RPMI7951 (cell line): ENCODE results near the gene TLE2. TPM values are rescaled to one million over a fixed set of nuclear protein-coding genes. Genes with fewer than 3 reads are reported as not detected.
"Not testable (repeated sequence)": the region's sequence is repeated elsewhere in the genome, so short reads cannot be mapped to it uniquely, and the experiment has no call there.

Source experiments
- DNase-seq: peaks from one replicate; pipeline ENCODE4 v3.0.0-alpha.2; 2012; ENCODE audit warnings: low read depth
- total RNA-seq: library from RNA; depleted of rRNA; stranded (reverse); fragments of >200 nt; shearing (Covaris generic); gene quantifications from 2 replicates; pipeline ENCODE4 v1.2.3, GENCODE V29; 2014

TLE2 gene
- total RNA-seq, 1 experiment from 2014 or later = not detected

DNA sequence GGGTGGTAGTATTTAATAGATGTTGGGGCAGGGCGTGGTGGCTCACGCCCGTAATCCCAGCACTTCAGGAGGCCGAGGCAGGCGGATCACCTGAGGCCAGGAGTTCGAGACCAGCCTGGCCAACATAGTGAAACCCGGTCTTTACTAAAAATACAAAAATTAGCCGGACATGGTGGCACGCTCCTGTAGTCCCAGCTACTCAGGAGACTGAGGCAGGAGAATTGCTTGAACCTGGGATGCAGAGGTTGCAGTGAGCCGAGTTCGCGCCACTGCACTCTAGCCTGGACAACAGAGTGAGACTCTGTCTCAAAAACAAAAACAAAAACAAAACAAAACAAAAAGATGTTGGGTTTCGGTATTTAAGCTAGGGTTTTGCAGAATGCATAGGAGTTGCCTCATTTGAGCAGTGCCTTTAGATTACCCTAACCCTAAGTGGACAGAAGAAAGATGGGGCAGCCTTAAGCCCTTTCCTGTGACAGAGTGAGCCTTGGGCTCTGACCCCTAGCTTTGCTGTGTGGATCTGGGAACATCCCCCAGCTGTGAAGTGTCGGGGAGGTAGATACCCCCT lies 8.0 kb upstream of the TLE2 start:
- not testable (repeated sequence) for DNase-seq

DNA sequence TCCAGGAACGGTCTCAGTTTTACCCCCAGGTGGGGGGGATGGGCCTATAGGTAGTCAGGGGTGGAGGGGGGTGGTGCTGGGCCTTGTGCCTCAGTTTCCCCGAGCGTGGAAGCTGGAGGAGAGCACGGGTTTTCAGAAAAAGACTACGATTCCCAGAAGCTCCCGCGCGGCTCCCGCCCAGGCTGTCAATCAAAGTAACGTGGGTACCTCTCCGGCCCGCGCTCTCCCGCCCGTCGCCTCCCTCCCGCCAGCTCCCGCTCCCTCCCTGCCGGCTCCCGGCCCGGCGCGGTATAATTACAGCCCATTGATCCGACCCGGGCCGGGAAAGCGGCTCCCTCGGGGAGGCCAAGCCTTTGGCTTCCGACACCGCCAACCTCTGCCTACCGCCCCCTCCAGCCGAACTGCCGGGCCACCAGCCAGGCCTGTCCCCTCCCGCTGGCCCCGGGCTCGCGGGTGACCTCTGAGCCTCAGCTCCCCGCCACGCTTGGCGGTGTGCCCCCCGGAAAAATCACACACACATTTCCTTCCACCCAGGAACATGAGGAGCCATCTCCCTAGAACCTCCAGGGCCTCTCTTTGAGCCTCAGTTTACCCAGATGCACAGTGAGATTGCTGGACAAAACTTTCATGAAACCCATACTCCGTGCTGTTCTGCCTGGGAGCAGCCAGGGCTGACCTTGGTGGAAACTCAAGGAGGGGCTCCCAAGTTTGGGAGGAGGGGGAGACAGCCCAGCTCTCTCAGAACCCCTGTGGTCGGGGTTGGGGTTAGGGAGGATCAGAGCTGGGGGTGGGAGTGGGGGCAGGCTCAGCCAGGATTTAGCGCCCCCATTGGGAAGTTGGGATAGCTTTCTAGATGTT lies 7.3 kb upstream of the TLE2 start:
- peak; percentile 90 for DNase-seq

- DNase-seq = peak; percentile 99
Observed at GRCh38 chr19:3035542-3036118, 6.5 kb upstream of the TLE2 start.

DNA sequence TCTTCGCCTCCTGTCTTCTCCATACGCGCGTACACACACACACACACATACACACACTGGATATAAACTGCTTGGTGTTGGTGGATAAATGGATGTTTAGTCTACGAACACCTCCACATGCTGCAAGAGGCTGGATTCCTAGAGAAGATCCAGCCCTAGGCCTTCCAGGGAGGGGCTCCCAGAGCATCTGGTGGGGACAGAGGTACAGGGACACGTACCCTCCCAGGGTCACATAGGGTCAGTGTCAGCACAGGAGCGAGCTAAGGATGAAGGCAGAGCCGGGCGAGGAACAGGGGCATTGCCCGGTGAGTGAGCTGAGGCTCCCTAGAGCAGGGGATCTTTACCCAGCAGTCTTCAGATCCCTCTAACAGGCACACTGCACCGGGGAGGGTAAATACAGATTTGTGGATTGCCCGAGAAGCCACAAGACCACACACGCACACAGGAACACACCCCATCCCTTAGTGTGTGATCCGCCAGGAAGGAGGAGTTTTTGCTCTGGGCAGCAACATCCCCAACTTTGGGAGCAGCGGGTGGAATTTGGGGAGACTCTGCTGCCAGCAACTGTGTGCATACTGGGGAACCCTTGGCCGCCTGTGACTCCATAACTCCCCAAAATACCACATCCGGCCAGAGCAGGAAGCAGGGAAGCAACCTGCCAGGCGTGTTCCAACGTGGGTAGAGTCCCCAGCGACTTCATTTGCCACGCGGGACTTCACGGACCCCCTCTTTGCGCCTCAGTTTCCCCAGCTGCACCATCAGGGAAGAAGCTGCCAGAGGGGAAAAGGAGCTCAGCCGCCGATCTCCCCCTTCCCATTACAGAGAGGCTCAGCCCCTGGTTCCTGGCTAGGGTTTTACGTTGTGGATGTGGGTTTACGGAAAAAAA lies 5.8 kb upstream of the TLE2 start:
- DNase-seq = peak; percentile 66

- no peak for DNase-seq
Observed at GRCh38 chr19:3034406-3034655, 5.3 kb upstream of the TLE2 start.

DNA sequence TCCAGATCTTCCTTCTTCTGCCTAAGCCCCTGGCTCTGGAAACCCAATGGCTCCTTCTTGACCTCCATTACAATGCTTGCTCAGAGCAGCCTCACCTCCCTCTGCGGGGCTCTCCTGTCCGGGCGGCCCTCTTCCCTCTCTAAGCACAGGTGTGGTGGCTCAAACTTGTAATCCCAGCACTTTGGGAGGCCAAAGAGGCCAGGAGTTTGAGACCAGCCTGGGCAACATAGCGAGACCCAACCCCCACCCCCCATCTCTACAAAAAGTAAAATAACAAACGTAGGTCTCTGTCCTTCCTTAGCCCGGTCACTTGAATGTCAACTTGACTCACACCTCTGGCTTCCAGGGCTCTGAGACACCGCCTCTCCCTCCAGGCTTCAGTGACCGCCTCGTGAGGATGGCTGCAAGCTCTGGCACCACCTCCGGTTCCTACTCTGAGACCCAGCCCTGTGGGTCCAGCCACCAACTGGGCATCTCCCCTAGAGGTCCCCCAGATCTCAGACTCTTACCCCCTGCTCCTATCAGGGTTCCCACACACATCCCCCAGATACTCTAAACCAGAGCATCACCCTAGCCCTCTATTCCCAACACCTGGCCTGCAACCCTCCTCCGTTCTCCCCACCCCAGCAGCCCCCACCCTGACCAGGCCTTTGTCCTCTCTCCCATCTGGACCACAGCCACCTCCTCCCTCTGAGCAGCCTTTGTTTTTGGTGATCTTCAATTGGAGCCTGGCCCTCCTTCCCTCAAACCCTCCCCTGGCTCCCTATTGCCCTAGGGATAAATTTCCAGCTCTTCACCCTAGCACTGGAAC lies 4.7 kb upstream of the TLE2 start:
- no peak for DNase-seq

- no peak for DNase-seq
Observed at GRCh38 chr19:3031607-3031867, 2.5 kb upstream of the TLE2 start.

DNA sequence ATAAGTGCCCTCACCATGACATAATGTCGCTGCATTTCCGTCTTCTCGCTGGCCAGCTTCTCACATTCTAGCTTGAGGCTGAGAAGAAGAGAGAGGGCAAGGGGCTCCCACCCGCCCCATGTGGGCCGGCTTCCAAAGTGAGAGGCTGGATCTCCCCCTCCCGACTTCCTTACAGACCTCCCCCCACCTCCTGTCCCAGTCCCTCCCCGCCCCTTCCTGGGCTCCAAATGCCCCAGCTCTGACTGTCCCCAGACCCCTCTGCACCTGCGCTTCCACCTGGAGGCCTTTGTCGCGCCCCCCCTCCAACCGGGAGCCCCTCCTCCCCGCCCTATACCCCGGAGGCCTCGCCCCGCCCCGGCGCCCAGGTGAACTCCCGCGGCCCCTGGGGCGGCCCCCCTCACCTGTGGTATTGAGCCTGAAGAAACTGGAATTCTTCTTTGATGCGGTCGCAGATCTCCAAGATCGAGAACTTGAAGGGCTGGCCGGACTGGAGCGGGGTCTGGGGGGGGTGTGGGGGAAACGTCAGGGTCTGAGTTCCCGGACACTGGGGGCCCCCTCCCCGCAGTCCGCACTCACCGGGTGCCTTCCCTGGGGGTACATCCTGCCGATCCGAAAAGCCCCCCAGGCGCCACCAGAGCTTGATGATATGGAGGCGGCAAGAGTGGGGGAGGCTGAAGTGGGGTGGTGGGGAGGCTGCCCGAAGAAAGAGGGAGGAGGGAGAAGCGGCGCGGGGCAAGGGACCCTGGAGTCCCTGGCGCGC lies 595 bp downstream of the TLE2 start:
- DNase-seq = no peak

- DNase-seq = no peak
Observed at GRCh38 chr19:3027981-3028304, 1.1 kb downstream of the TLE2 start.

DNA sequence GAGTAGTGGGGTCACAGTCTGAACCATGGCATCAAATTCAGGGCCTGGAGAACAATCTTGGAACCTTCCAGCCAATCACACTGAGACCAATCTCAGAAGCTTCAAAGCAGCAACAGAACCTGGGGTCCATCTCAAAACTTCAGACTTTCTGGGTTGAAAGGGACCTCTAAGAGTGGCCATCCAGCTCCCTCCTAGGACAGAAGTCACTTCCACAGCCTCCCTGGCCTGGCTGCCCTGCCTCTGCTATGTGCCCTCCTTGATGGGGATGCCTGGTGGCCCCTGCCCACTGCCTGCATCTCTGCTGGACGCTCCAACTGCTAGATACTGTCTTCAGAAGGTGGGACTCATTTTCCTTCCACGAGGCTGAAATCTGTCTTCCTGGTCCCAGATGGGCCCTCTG lies 1.8 kb downstream of the TLE2 start:
- DNase-seq = no peak

DNA sequence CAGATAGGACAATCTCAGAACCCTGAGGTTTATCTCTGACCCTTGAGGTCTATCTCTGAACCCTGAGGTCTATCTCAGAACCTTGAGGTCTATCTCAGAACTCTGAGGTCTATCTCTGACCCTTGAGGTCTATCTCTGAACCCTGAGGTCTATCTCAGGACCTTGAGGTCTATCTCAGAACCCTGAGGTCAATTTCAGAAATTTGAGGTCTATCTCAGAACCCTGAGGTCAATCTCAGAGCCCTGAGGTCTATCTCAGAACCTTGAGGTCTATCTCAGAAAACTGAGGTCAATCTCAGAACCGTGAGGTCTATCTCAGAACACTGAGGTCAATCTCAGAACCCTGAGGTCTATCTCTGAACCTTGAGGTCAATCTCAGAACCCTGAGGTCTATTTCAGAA lies 2.3 kb downstream of the TLE2 start:
- no peak for DNase-seq

DNA sequence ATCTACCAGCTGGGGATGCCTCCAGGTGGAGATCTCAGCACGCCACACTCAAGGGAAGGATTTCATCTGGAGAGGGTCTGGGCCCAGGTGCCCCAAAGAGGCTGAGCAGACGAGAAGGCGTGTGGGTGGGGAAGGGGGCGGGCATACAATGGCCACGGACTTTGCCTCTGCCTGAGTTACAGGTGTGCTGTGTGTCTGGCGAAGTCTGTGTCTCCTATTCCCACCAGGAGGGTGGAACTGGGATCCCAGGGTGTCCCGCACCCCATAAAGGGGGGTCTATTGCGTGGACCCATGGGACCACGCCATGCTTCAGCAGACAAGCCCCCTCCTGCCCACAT lies 3.6 kb downstream of the TLE2 start:
- DNase-seq = no peak

GRCh38 chr19:3024870-3025548 lies 4.1 kb downstream of the TLE2 start:
- no peak for DNase-seq

- no peak for DNase-seq
Observed at GRCh38 chr19:3024509-3024869, 4.6 kb downstream of the TLE2 start.

- no peak for DNase-seq
Observed at GRCh38 chr19:3020321-3020960, 8.6 kb downstream of the TLE2 start.

GRCh38 chr19:3019211-3019854 lies 9.7 kb downstream of the TLE2 start:
- DNase-seq = no peak

DNA sequence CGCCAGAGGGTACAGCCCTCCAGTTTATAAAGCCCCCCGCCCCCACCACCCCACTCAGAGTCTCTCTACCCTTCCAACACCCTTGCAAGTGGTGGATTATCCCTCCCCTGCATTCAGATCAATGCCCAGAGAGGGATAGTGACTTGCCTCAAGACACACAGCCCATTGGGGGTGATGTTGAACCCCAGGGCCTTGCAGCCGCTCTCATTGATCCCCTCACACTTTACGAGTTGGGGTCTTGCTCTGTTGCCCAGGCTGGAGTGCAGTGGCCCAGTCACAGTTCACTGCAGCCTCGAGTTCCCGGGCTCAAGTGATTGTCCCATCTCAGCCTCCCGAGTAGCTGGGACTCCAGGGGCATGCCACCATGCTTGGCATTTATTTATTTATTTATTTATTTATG lies 11.2 kb downstream of the TLE2 start:
- DNase-seq = no peak

DNA sequence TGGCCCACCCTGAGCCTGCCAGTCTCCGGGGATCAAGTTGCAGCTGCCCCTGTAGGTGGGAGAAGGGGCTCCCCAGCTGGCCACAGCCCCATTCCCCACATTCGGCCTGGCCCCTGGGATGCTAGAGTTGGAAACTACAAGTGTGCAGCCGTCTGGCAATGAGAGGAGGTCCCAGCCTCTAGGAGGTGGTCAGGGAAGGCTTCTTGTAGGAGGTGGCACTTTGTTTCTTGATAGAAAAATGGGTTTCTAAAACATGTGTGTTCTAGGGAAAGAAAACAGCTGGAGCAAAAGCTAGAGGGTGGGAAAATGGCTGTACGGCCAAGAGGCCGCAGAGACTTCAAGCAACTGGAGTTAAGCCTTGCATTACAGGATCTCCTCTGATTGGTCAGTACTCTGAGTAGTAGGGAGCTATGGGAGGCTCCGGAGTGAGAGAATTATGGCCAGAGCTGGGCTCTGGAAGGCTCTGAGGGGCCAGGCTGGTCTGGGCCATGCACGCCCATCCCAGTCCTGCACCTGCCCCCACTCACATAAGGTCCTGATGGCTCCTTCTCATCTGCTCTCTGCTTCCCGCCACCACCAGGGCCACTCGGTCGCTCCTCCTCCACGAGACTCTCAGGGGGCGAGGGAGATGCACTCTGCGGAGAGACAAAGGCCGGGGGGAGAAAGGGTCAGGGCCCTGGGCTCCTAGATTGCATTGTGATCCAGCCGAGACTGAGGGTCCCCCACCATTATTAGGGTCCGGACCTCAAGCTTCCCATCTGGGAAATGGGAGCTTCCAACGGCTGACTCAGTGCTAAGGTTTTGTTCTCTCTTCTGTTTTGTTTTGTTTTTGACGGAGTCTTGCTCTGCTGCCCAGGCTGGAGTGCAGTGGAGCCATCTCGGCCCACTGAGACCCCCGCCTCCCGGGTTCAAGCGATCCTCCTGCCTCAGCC lies 13.7 kb downstream of the TLE2 start:
- DNase-seq = no peak

GRCh38 chr19:3014135-3014534 lies 14.9 kb downstream of the TLE2 start:
- no peak for DNase-seq
